ENCODE data around the gene KIFAP3. TPM values are rescaled to one million over a fixed set of nuclear protein-coding genes. Genes with fewer than 3 reads are reported as not detected.

The KIFAP3 gene
- polyA plus RNA-seq, 3 donors: 2.1 to 4.7 (median 2.2) TPM

DNA sequence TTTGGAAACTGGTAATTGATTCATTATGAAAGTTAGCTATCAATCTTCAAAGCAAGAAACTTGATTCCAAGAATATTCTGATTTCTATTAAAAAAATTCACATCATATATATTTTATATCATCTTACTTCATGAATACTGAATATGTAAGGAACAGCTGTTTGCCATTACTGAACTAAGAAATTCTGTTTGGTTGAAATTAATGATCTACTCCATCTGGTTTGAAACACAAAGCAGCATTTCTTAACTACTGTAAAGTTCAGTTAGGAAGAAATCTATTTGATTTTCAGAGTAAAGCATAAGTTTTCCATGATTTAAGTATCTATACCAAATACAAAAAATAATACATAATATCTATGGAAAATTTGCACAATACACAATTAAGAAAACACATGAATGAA, 114.8 kb downstream of the KIFAP3 start:
- Histone ChIP-seq H4K20me1 (ENCODE audit: insufficient read depth, low read length) (no peaks in the 10 kb centered on the region), H3K79me2 (ENCODE audit: insufficient read depth, low read length) (no peaks in the 10 kb centered on the region), H3K4me3 (replicated peaks in 1 of 3; ENCODE audit: low read depth in 2 of 3, low read length in 3 of 3) (no peak overlapping the region), H3K9me3 (replicated peaks in 1 of 2; ENCODE audit: control insufficient read depth in 1 of 2, insufficient read depth in 1 of 2, low read length in 2 of 2) (no peaks in the 10 kb centered on the region), H3K27me3 (ENCODE audit: control insufficient read depth in 2 of 2, insufficient read depth in 2 of 2, low read length in 2 of 2) (no peaks in the 10 kb centered on the region), H3K27ac (ENCODE audit: low read depth in 1 of 2, low read length in 2 of 2) (no peak overlapping the region), H3K9ac (ENCODE audit: insufficient read depth, low read length, poor library complexity, severe bottlenecking) (no peak overlapping the region), H2AFZ (ENCODE audit: insufficient read depth, low read depth, low read length, poor library complexity, severe bottlenecking) (no peak overlapping the region), H3K36me3 (replicated peaks in 1 of 2; ENCODE audit: control insufficient read depth in 1 of 2, insufficient read depth in 2 of 2, low read length in 2 of 2) (no peaks in the 10 kb centered on the region), H3K4me2 (replicated peaks; ENCODE audit: extremely low read depth, low read length, poor library complexity, severe bottlenecking) (no peak overlapping the region), H3K4me1 (ENCODE audit: control insufficient read depth in 1 of 2, insufficient read depth in 2 of 2, low read length in 2 of 2) (no peaks in the 10 kb centered on the region)
- Mint-ChIP-seq H3K4me3 (no peak overlapping the region), H3K27me3 (ENCODE audit: low read depth in 3 of 3) (peaks cover 0 to 2% (median 0%) of the 10 kb centered on the region in 3 donors), H3K4me1 (no peaks in the 10 kb centered on the region), H3K36me3 (peaks cover 0 to 3% of the 10 kb centered on the region in 2 donors), H3K27ac (no peak overlapping the region), H3K9me3 (no peaks in the 10 kb centered on the region)
- DNase-seq: no peak
- intact Hi-C loops (cut with micrococcal nuclease): no loop called here
- TF ChIP-seq, protein P1, sequence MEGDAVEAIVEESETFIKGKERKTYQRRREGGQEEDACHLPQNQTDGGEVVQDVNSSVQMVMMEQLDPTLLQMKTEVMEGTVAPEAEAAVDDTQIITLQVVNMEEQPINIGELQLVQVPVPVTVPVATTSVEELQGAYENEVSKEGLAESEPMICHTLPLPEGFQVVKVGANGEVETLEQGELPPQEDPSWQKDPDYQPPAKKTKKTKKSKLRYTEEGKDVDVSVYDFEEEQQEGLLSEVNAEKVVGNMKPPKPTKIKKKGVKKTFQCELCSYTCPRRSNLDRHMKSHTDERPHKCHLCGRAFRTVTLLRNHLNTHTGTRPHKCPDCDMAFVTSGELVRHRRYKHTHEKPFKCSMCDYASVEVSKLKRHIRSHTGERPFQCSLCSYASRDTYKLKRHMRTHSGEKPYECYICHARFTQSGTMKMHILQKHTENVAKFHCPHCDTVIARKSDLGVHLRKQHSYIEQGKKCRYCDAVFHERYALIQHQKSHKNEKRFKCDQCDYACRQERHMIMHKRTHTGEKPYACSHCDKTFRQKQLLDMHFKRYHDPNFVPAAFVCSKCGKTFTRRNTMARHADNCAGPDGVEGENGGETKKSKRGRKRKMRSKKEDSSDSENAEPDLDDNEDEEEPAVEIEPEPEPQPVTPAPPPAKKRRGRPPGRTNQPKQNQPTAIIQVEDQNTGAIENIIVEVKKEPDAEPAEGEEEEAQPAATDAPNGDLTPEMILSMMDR (IDR thresholded peaks at IDR 0.05): no peak

GRCh38 chr1:169958987-169959386, 115.5 kb downstream of the KIFAP3 start:
- no peak for DNase-seq
- no peaks in the 10 kb centered on the region for H3K79me2 ChIP-seq (ENCODE audit: insufficient read depth, low read length)
- Mint-ChIP-seq H3K4me1 (no peaks in the 10 kb centered on the region), H3K9me3 (no peaks in the 10 kb centered on the region), H3K27ac (no peak overlapping the region), H3K27me3 (ENCODE audit: low read depth in 3 of 3) (peaks cover 0 to 2% (median 0%) of the 10 kb centered on the region in 3 donors), H3K36me3 (no peaks in the 10 kb centered on the region), H3K4me3 (no peak overlapping the region)
- no peak overlapping the region for H3K27ac ChIP-seq (ENCODE audit: low read depth in 1 of 2, low read length in 2 of 2)
- WGBS (ENCODE audit: insufficient coverage): no CpG with 5 or more reads among the region's 3 CpGs
- no peaks in the 10 kb centered on the region for H3K36me3 ChIP-seq (replicated peaks in 1 of 2; ENCODE audit: control insufficient read depth in 1 of 2, insufficient read depth in 2 of 2, low read length in 2 of 2)
- H2AFZ ChIP-seq (ENCODE audit: insufficient read depth, low read depth, low read length, poor library complexity, severe bottlenecking): no peak overlapping the region
- no peaks in the 10 kb centered on the region for H3K27me3 ChIP-seq (ENCODE audit: control insufficient read depth in 2 of 2, insufficient read depth in 2 of 2, low read length in 2 of 2)
- H4K20me1 ChIP-seq (ENCODE audit: insufficient read depth, low read length): no peaks in the 10 kb centered on the region
- H3K9ac ChIP-seq (ENCODE audit: insufficient read depth, low read length, poor library complexity, severe bottlenecking): no peak overlapping the region
- TF ChIP-seq, protein P1 (IDR thresholded peaks at IDR 0.05): no peak
- no peaks in the 10 kb centered on the region for H3K9me3 ChIP-seq (replicated peaks in 1 of 2; ENCODE audit: control insufficient read depth in 1 of 2, insufficient read depth in 1 of 2, low read length in 2 of 2)
- no peak overlapping the region for H3K4me3 ChIP-seq (replicated peaks in 1 of 3; ENCODE audit: low read depth in 2 of 3, low read length in 3 of 3)
- intact Hi-C loops (cut with micrococcal nuclease): no loop called here
- no peaks in the 10 kb centered on the region for H3K4me1 ChIP-seq (ENCODE audit: control insufficient read depth in 1 of 2, insufficient read depth in 2 of 2, low read length in 2 of 2)
- no peak overlapping the region for H3K4me2 ChIP-seq (replicated peaks; ENCODE audit: extremely low read depth, low read length, poor library complexity, severe bottlenecking)
